ENCODE results near the gene DGKB. TPM values are rescaled to one million over a fixed set of nuclear protein-coding genes. Genes with fewer than 3 reads are reported as not detected.

DGKB gene
- total and polyA plus RNA-seq, 2 donors (not counting 1 experiment from before 2014, with no cell fraction given): 0.31 TPM; not detected in 1

- Histone ChIP-seq H3K27me3 (ENCODE audit: control insufficient read depth, insufficient read depth, low read length) (no peaks in the 10 kb centered on the region), H3K4me1 (ENCODE audit: control insufficient read depth, extremely low read depth, insufficient read depth, low read length) (no peaks in the 10 kb centered on the region), H3K9me3 (ENCODE audit: control insufficient read depth, insufficient read depth, low read depth, low read length) (no peaks in the 10 kb centered on the region), H3K9ac (ENCODE audit: insufficient read depth, low read length) (no peak overlapping the region), H3K79me2 (ENCODE audit: control insufficient read depth, insufficient read depth, low read length) (no peaks in the 10 kb centered on the region), H2AFZ (ENCODE audit: low read length) (no peak overlapping the region), H3K4me3 (replicated peaks in 1 of 4; ENCODE audit: control extremely low read depth in 1 of 4, insufficient read depth in 1 of 4, low read depth in 3 of 4, low read length in 4 of 4) (no peak overlapping the region), H3K36me3 (ENCODE audit: control insufficient read depth, insufficient read depth, low read length) (no peaks in the 10 kb centered on the region), H3K4me2 (ENCODE audit: extremely low read depth, insufficient read depth, low read length) (no peak overlapping the region), H4K20me1 (ENCODE audit: control insufficient read depth, extremely low read depth, insufficient read depth, low read length) (no peaks in the 10 kb centered on the region), H3K27ac (ENCODE audit: insufficient read depth, low read length) (no peak overlapping the region)
- DNase-seq (ENCODE audit: low read depth in 2 of 2): no peak
- TF ChIP-seq CTCF (conservative IDR thresholded peaks at IDR 0.05 in 1 of 2, IDR thresholded peaks at IDR 0.05 in 1 of 2; ENCODE audit: low read depth in 1 of 2, low read length in 2 of 2): no peak
These were observed 32.2 kb downstream of the DGKB start for GRCh38 chr7:14870394-14870793.

GRCh38 chr7:14868937-14869336, 33.6 kb downstream of the DGKB start:
- Histone ChIP-seq H3K27me3 (ENCODE audit: control insufficient read depth, insufficient read depth, low read length) (no peaks in the 10 kb centered on the region), H3K27ac (ENCODE audit: insufficient read depth, low read length) (no peak overlapping the region), H3K4me2 (ENCODE audit: extremely low read depth, insufficient read depth, low read length) (no peak overlapping the region), H4K20me1 (ENCODE audit: control insufficient read depth, extremely low read depth, insufficient read depth, low read length) (no peaks in the 10 kb centered on the region), H3K9me3 (ENCODE audit: control insufficient read depth, insufficient read depth, low read depth, low read length) (no peaks in the 10 kb centered on the region), H3K4me3 (replicated peaks in 1 of 4; ENCODE audit: control extremely low read depth in 1 of 4, insufficient read depth in 1 of 4, low read depth in 3 of 4, low read length in 4 of 4) (no peak overlapping the region), H3K79me2 (ENCODE audit: control insufficient read depth, insufficient read depth, low read length) (no peaks in the 10 kb centered on the region), H3K9ac (ENCODE audit: insufficient read depth, low read length) (no peak overlapping the region), H3K4me1 (ENCODE audit: control insufficient read depth, extremely low read depth, insufficient read depth, low read length) (no peaks in the 10 kb centered on the region), H3K36me3 (ENCODE audit: control insufficient read depth, insufficient read depth, low read length) (no peaks in the 10 kb centered on the region), H2AFZ (ENCODE audit: low read length) (no peak overlapping the region)
- no peak for TF ChIP-seq CTCF (conservative IDR thresholded peaks at IDR 0.05 in 1 of 2, IDR thresholded peaks at IDR 0.05 in 1 of 2; ENCODE audit: low read depth in 1 of 2, low read length in 2 of 2)
- TF ChIP-seq EZH2 (IDR thresholded peaks at IDR 0.05; ENCODE audit: low read length, missing control alignments): no peak
- DNase-seq (ENCODE audit: low read depth in 2 of 2): no peak

- H3K4me2 ChIP-seq (ENCODE audit: extremely low read depth, insufficient read depth, low read length): no peak overlapping the region
- no peaks in the 10 kb centered on the region for H4K20me1 ChIP-seq (ENCODE audit: control insufficient read depth, extremely low read depth, insufficient read depth, low read length)
- no peaks in the 10 kb centered on the region for H3K4me1 ChIP-seq (ENCODE audit: control insufficient read depth, extremely low read depth, insufficient read depth, low read length)
- TF ChIP-seq CTCF (conservative IDR thresholded peaks at IDR 0.05 in 1 of 2, IDR thresholded peaks at IDR 0.05 in 1 of 2; ENCODE audit: low read depth in 1 of 2, low read length in 2 of 2) (no peak), EZH2 (IDR thresholded peaks at IDR 0.05; ENCODE audit: low read length, missing control alignments) (no peak)
- H3K27ac ChIP-seq (ENCODE audit: insufficient read depth, low read length): no peak overlapping the region
- no peaks in the 10 kb centered on the region for H3K27me3 ChIP-seq (ENCODE audit: control insufficient read depth, insufficient read depth, low read length)
- H3K79me2 ChIP-seq (ENCODE audit: control insufficient read depth, insufficient read depth, low read length): no peaks in the 10 kb centered on the region
- no peak overlapping the region for H3K4me3 ChIP-seq (replicated peaks in 1 of 4; ENCODE audit: control extremely low read depth in 1 of 4, insufficient read depth in 1 of 4, low read depth in 3 of 4, low read length in 4 of 4)
- H2AFZ ChIP-seq (ENCODE audit: low read length): no peak overlapping the region
- no peaks in the 10 kb centered on the region for H3K9me3 ChIP-seq (ENCODE audit: control insufficient read depth, insufficient read depth, low read depth, low read length)
- no peaks in the 10 kb centered on the region for H3K36me3 ChIP-seq (ENCODE audit: control insufficient read depth, insufficient read depth, low read length)
- no peak overlapping the region for H3K9ac ChIP-seq (ENCODE audit: insufficient read depth, low read length)
- no peak for DNase-seq (ENCODE audit: low read depth in 2 of 2)
These were observed 41.1 kb downstream of the DGKB start for GRCh38 chr7:14861456-14861855.
